G401 (cell line): Measurements from ENCODE around the gene GP1BB. TPM values are rescaled to one million over a fixed set of nuclear protein-coding genes. Genes with fewer than 3 reads are reported as not detected.
"Not testable (repeated sequence)": the region's sequence is repeated elsewhere in the genome, so short reads cannot be mapped to it uniquely, and the experiment has no call there.

Source experiments
- DNase-seq: peaks from one replicate; pipeline ENCODE4 v3.0.0-alpha.2; 2015; ENCODE audit warnings: low spot score
- in situ Hi-C: cut with HindIII; loops from 2 replicates; pipeline ENCODE4 v1.10.0; 2016; ENCODE audit warnings: low sequenced_read_pairs, mixed read lengths
- total RNA-seq: library from RNA; depleted of rRNA; stranded (reverse); fragments of >200 nt; shearing (Covaris generic); gene quantifications from 2 replicates; pipeline ENCODE4 v1.2.3, GENCODE V29; 2014

Gene GP1BB
- total RNA-seq, 1 experiment from 2014 or later, result 4.7 TPM

DNA sequence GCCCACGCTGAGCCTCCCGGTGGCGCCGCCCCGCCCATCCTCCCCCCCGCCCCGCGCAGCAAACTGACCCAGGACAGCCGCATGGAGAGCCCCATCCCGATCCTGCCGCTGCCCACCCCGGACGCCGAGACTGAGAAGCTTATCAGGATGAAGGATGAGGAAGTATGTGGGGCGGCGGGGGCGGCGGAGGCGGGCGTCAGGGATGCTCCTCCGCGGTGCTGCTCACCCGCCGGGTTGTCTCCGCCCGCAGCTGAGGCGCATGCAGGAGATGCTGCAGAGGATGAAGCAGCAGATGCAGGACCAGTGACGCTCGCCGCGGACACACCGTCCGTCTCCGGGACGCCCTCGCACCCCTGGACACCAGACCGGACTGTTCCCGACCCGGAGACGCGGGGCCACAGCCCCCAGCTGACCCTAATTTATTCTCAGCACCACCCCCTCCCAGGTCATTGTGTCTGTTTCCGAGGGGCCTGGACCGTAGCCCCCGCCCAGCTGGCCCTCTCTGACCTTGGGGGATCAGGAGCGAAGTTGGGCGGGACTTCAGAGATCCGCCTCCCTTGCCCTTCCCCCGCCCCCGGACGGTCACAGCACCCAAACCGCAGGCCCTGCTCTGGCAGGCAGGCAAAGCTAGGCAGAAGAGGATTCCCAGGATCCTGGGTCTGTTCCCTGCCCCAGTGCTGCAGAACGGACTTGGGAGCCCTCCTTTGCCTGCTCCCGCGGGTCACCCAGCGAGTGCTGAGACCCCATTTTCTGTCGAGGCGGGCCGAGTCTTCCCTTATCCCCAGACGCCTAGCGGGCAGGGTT, 959 bp upstream of the GP1BB start:
- in situ Hi-C loops, result no loop called here
- DNase-seq, result no peak

GRCh38 chr22:19722982-19723231, 432 bp upstream of the GP1BB start:
- in situ Hi-C loops, result no loop called here
- DNase-seq, result no peak

- in situ Hi-C loops, result no loop called here
Observed at GRCh38 chr22:19723983-19724827, 866 bp downstream of the GP1BB start.

DNA sequence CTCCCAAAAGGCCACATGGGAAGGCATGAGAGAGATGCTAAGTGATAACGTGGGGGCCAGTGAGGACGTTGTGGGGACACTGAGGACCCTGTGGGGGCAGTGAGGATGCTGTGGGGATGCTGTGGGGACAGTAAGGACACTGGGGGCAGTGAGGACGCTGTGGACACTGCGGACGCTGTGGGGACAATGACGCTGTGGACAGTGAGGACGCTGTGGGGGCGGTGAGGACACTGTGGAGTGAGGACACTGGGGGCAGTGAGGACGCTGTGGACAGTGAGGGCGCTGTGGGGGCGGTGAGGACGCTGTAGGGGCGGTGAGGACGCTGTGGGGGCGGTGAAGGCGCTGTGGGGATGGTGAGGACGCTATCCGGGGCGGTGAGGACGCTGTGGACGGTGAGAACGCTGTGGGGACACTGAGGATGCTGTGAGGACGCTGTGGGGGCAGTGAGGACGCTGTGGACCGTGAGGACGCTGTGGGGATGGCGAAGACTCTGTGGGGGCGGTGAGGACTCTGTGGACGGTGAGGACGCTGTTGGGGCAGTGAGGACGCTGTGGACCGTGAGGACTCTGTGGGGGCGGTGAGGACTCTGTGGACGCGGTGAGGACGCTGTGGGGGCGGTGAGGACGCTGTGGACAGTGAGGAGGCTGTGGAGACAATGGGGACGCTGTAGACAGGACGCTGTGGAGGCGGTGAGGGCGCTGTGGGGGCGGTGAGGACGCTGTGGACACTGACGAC, 1.8 kb downstream of the GP1BB start:
- DNase-seq, result no peak
- in situ Hi-C loops, result no loop called here

More at GRCh38 chr22:19723983-19724827, 866 bp downstream of the GP1BB start:
- no peak for DNase-seq

DNA sequence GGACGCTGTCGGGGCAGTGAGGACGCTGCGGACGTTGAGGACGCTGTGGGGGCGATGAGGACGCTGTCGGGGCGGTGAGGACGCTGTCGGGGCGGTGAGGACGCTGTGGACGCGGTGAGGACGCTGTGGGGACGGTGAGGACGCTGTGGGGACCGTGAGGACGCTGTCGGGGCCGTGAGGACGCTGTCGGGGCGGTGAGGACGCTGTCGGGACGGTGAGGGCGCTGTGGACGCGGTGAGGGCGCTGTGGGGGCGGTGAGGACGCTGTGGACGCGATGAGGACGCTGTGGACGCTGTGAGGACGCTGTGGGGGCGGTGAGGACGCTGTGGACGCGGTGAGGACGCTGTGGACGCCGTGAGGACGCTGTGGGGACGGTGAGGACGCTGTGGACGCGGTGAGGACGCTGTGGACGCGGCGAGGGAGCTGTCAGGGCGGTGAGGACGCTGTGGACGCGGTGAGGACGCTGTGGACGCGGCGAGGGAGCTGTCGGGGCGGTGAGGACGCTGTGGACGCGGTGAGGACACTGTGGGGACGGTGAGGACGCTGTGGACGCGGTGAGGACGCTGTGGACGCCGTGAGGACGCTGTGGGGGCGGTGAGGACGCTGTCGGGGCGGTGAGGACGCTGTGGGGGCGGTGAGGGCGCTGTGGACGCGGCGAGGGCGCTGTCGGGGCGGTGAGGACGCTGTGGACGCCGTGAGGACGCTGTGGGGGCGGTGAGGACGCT, 2.9 kb downstream of the GP1BB start:
- in situ Hi-C loops, DNase-seq: not testable (repeated sequence)

GRCh38 chr22:19727310-19728150, 4.2 kb downstream of the GP1BB start:
- in situ Hi-C loops, result no loop called here
- DNase-seq, result peak; percentile 35

GRCh38 chr22:19728271-19728670, 4.9 kb downstream of the GP1BB start:
- DNase-seq, result peak; percentile 64

DNA sequence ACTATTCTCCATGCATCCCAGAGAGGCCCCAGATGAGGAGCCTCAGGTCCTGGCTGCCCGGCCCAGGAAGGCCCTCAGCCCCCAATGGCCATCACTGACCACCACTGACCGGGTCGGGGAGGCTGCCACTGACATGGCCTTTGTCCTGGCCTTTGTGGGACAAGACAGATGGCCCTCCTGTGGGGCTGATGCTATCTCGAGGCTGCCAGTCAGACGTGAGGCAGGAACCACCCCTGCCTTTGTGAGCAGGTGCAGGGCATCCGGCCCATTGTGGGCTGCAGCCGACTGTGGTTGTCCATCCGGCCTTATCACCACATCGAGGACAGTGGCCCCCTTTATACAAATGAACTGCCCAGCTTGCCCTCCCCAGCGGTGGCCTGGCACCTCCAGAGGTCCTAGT, 5.5 kb downstream of the GP1BB start:
- in situ Hi-C loops, result no loop called here
- peak; percentile 46 for DNase-seq

More at GRCh38 chr22:19728271-19728670, 4.9 kb downstream of the GP1BB start:
- in situ Hi-C loops, result no loop called here

DNA sequence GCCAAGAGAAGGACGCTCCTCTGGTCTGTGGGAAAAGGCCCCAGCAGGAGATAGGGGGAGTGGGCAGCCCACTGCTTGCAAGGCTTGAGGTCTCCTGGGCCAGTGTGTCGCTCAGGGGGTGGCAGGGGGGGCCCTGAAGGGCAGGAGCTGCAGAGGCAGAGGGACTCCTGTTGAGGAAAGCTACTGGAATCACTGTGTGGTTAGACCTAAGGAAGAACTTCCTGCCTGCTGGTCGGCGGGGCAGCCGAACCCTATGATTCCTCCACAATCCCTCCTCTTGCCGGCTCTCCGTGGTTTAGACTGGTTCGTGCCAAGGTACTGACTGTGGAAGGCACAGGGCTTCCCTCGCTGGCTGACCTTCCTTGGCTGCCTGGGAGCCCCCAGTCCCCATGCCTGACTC, 6.2 kb downstream of the GP1BB start:
- no peak for DNase-seq
- in situ Hi-C loops, result no loop called here

GRCh38 chr22:19730198-19730597, 6.9 kb downstream of the GP1BB start:
- no peak for DNase-seq
- in situ Hi-C loops, result no loop called here

- peak; percentile 83 for DNase-seq
- in situ Hi-C loops, result no loop called here
Observed at GRCh38 chr22:19730655-19731360, 7.5 kb downstream of the GP1BB start.

DNA sequence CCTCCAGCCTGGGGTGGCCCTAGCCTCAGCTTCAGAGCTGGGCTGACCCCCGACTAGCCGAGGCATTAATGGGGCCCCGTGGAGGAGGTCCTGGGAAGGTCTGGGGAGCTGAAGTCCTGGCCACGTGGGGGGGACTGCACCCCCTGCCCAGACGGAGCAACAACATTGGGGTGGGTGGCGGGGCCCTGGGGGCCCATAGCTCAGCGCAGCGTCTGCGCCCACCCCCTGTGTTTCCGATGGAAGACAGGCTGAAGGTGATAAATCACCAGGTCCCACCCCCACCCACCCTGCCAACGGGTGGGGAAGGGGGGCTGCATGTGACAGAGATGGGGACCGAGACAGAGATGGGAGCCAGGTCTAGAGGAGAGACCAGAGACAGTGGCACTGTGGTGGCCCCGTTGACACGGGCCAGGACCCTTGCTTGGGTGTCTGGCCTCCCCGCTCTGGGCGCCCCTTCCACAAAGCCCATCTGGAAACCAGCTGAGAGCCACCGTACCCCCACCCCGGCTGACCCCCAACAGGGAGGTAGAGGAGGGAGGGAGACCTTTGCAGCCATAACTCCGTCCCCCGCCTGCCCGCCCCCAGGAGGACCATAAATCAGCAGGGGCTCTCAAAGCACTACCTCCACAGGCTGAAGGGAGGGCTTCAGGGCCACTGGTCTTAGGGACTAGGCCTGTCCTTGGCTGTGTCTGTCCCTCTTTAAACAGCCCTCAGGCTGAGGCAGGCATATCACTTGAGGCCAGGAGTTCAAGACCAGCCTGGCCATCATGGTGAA, 8.2 kb downstream of the GP1BB start:
- in situ Hi-C loops, result no loop called here
- no peak for DNase-seq

DNA sequence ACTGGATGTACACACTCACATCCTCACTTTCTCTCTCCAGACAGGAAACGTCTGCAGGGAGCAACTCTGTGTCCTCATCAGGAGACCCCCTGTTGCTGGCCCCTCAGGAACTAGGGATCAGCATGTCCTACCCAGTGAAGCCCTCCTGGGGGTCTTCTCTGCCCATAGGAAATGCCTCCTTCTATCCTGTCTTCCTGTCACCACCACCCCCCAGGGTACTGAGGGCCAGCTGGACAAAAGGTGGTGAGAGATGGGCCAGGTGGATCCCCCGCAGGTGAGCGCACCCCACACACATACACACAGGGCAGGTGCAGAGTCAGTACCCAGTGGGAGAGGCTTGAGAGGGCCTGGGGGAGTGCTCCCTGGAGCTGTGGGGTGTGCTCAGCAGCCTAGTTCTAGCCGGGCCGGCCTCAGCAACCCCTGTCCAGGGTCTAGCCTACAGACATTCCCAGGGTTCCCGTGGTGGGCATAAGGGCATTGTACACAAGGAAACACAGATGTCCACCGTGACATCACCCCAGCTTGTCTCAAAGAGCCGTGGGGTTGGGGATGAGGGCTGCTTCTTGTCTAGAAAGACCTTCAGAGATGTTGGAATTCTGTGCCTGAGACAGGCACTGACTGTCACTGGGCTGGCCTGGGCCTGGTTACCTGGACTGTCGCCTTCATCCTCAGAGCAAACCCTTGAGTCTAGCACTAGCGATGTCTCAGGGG, 9.2 kb downstream of the GP1BB start:
- DNase-seq, result no peak
- in situ Hi-C loops, result no loop called here

GRCh38 chr22:19733755-19734154, 10.4 kb downstream of the GP1BB start:
- no peak for DNase-seq
- in situ Hi-C loops, result no loop called here

DNA sequence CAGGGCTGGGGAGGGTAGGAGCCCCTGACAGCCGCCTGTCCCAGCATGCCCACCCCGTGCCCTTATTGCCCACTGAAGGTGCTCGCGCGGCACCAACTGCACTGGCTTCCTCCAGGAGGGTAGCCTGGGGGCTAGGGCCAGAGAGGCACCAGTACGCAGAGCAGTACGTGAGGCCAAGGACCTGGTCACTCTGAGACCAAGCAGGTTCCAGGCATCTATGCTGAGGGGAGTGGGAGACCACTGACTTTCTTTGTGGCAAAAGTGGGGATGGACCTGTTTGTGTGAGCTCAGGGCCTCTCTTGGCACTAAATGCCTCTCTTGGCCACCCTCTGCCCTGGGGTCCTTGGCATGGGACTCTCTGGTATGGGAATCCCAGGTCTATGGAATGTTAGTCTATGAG, 10.8 kb downstream of the GP1BB start:
- no peak for DNase-seq
- in situ Hi-C loops, result no loop called here

DNA sequence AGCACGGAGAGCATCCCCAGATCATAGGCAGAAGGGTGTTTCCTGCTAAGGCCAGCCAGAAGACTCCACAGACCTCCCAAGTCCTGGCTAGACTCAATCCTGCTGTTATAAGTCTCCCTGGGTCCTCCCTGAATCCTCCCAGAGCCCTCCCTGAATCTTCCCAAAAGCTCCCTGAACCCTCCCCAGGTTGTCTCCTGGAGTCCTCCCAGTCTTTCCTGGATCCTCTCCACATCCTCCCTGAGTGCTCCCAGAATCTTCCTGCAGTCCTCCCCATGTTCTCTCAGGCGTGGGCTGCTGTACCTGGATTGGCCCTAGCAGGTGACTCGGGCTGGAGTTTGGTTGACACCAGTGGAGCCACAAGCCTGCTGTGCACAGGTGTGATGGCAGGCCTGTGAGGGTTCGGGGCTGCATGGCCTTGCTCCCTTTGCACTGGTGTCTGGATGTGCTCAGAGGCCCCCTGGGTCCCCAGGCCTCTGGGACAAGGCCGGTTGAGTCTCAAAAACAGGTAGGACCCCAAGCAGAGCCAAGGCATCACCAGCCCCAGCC, 11.6 kb downstream of the GP1BB start:
- in situ Hi-C loops, result no loop called here
- no peak for DNase-seq
